ENCODE data around the gene GIPR. TPM values are rescaled to one million over a fixed set of nuclear protein-coding genes. Genes with fewer than 3 reads are reported as not detected.

The GIPR gene
- total and polyA plus RNA-seq, 2 of the 13 experiments (the other 11 are each of a cell fraction or from before 2014, with no cell fraction given): 0.15 to 1.2 TPM

GRCh38 chr19:45681391-45682015 is 13.5 kb downstream of the GIPR start (continued):
- TF ChIP-seq ZBTB7A (CRISPR knock-in tag; IDR thresholded peaks at IDR 0.05): no peak
- peak; percentile 67; the same call in 1 of the 2 replicates for TF ChIP-seq ZFX (CRISPR knock-in tag; IDR thresholded peaks at IDR 0.05; ENCODE audit: low read depth)
- no peak for TF ChIP-seq TEAD3 (CRISPR knock-in tag; optimal IDR thresholded peaks at IDR 0.05; ENCODE audit: borderline replicate concordance)
- peak; percentile 24; the same call in 1 of the 2 replicates for TF ChIP-seq SOX5 (CRISPR knock-in tag; IDR thresholded peaks at IDR 0.05; ENCODE audit: borderline replicate concordance)
- TF ChIP-seq, protein P1, sequence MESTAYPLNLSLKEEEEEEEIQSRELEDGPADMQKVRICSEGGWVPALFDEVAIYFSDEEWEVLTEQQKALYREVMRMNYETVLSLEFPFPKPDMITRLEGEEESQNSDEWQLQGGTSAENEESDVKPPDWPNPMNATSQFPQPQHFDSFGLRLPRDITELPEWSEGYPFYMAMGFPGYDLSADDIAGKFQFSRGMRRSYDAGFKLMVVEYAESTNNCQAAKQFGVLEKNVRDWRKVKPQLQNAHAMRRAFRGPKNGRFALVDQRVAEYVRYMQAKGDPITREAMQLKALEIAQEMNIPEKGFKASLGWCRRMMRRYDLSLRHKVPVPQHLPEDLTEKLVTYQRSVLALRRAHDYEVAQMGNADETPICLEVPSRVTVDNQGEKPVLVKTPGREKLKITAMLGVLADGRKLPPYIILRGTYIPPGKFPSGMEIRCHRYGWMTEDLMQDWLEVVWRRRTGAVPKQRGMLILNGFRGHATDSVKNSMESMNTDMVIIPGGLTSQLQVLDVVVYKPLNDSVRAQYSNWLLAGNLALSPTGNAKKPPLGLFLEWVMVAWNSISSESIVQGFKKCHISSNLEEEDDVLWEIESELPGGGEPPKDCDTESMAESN (CRISPR knock-in tag; conservative IDR thresholded peaks at IDR 0.05): peak; percentile 80
- TF ChIP-seq CCDC6 (CRISPR knock-in tag; IDR thresholded peaks at IDR 0.05): no peak
- TF ChIP-seq ZBTB25 (CRISPR knock-in tag; IDR thresholded peaks at IDR 0.05): no peak; the same call in 1 of the 2 replicates
- no peak for TF ChIP-seq ZFP37 (CRISPR knock-in tag; IDR thresholded peaks at IDR 0.05; ENCODE audit: borderline replicate concordance)
- peak; percentile 76; the same call in 1 of the 2 replicates for TF ChIP-seq KDM5B (CRISPR knock-in tag; IDR thresholded peaks at IDR 0.05; ENCODE audit: borderline replicate concordance)
- TF ChIP-seq FOXJ3 (CRISPR knock-in tag; IDR thresholded peaks at IDR 0.05; ENCODE audit: borderline replicate concordance): no peak
- no peak for TF ChIP-seq ZNF232 (CRISPR knock-in tag; IDR thresholded peaks at IDR 0.05; ENCODE audit: borderline replicate concordance)
- TF ChIP-seq ZNF260 (CRISPR knock-in tag; IDR thresholded peaks at IDR 0.05; ENCODE audit: borderline replicate concordance, low read depth): no peak
- peak; percentile 83; the same call in 1 of the 2 replicates for TF ChIP-seq SNAPC2 (CRISPR knock-in tag; IDR thresholded peaks at IDR 0.05)
- no peak for TF ChIP-seq MEF2D (CRISPR knock-in tag; IDR thresholded peaks at IDR 0.05)
- no peak for TF ChIP-seq ZNF652 (CRISPR knock-in tag; IDR thresholded peaks at IDR 0.05; ENCODE audit: borderline replicate concordance, low read depth)
- TF ChIP-seq ERF (CRISPR knock-in tag; IDR thresholded peaks at IDR 0.05): 0 out of 2 replicates have a peak, but pooled peaks have one; percentile 54
- no peak for TF ChIP-seq ATRX (CRISPR knock-in tag; IDR thresholded peaks at IDR 0.05; ENCODE audit: borderline replicate concordance)
- no peak for TF ChIP-seq ZNF180 (CRISPR knock-in tag; IDR thresholded peaks at IDR 0.05; ENCODE audit: borderline replicate concordance, low read depth)
- TF ChIP-seq, protein P2, sequence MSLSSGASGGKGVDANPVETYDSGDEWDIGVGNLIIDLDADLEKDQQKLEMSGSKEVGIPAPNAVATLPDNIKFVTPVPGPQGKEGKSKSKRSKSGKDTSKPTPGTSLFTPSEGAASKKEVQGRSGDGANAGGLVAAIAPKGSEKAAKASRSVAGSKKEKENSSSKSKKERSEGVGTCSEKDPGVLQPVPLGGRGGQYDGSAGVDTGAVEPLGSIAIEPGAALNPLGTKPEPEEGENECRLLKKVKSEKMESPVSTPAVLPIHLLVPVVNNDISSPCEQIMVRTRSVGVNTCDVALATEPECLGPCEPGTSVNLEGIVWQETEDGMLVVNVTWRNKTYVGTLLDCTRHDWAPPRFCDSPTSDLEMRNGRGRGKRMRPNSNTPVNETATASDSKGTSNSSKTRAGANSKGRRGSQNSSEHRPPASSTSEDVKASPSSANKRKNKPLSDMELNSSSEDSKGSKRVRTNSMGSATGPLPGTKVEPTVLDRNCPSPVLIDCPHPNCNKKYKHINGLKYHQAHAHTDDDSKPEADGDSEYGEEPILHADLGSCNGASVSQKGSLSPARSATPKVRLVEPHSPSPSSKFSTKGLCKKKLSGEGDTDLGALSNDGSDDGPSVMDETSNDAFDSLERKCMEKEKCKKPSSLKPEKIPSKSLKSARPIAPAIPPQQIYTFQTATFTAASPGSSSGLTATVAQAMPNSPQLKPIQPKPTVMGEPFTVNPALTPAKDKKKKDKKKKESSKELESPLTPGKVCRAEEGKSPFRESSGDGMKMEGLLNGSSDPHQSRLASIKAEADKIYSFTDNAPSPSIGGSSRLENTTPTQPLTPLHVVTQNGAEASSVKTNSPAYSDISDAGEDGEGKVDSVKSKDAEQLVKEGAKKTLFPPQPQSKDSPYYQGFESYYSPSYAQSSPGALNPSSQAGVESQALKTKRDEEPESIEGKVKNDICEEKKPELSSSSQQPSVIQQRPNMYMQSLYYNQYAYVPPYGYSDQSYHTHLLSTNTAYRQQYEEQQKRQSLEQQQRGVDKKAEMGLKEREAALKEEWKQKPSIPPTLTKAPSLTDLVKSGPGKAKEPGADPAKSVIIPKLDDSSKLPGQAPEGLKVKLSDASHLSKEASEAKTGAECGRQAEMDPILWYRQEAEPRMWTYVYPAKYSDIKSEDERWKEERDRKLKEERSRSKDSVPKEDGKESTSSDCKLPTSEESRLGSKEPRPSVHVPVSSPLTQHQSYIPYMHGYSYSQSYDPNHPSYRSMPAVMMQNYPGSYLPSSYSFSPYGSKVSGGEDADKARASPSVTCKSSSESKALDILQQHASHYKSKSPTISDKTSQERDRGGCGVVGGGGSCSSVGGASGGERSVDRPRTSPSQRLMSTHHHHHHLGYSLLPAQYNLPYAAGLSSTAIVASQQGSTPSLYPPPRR (CRISPR knock-in tag; IDR thresholded peaks at IDR 0.05; ENCODE audit: borderline replicate concordance): no peak
- peak; percentile 49; the same call in 1 of the 2 replicates for TF ChIP-seq ZNF768 (CRISPR knock-in tag; IDR thresholded peaks at IDR 0.05)
- no peak for TF ChIP-seq TAF15 (IDR thresholded peaks at IDR 0.05; ENCODE audit: low read depth, low read length, poor library complexity, severe bottlenecking)
